GM19351 (cell line): ENCODE data around the gene MGMT.

Source experiments
- ATAC-seq: cut with Tn5 transposase; IDR thresholded peaks from one replicate; pipeline ENCODE4 v1.9.1; 2021; ENCODE audit warnings: mild to moderate bottlenecking, moderate library complexity; ENCODE audit not compliant: unreplicated experiment

MGMT gene

GRCh38 chr10:129725482-129725881 is 258.4 kb downstream of the MGMT start:
- no peak for ATAC-seq

GRCh38 chr10:129725890-129726631 is 259.0 kb downstream of the MGMT start:
- ATAC-seq: no peak

- no peak for ATAC-seq
Observed at GRCh38 chr10:129727071-129727470, 260.0 kb downstream of the MGMT start.

GRCh38 chr10:129727495-129727894 is 260.5 kb downstream of the MGMT start:
- ATAC-seq: no peak

GRCh38 chr10:129728246-129728820 is 261.3 kb downstream of the MGMT start:
- ATAC-seq: no peak

- no peak for ATAC-seq
Observed at GRCh38 chr10:129728905-129729795, 262.1 kb downstream of the MGMT start.

- ATAC-seq: no peak
Observed at GRCh38 chr10:129730272-129730992, 263.4 kb downstream of the MGMT start.

GRCh38 chr10:129730993-129731325 is 263.9 kb downstream of the MGMT start:
- no peak for ATAC-seq

GRCh38 chr10:129740532-129741279 is 273.7 kb downstream of the MGMT start:
- no peak for ATAC-seq

- no peak for ATAC-seq
Observed at GRCh38 chr10:129741280-129741977, 274.4 kb downstream of the MGMT start.

GRCh38 chr10:129741978-129742741 is 275.1 kb downstream of the MGMT start:
- ATAC-seq: no peak

- no peak for ATAC-seq
Observed at GRCh38 chr10:129742742-129743550, 275.9 kb downstream of the MGMT start.

GRCh38 chr10:129743738-129744133 is 276.7 kb downstream of the MGMT start:
- no peak for ATAC-seq

GRCh38 chr10:129744134-129745111 is 277.4 kb downstream of the MGMT start:
- no peak for ATAC-seq

- no peak for ATAC-seq
Observed at GRCh38 chr10:129745186-129745750, 278.2 kb downstream of the MGMT start.

GRCh38 chr10:129754211-129755050 is 287.4 kb downstream of the MGMT start:
- ATAC-seq: no peak
